ENCODE measurements around the gene MAD1L1. TPM values are rescaled to one million over a fixed set of nuclear protein-coding genes. Genes with fewer than 3 reads are reported as not detected.

Gene MAD1L1
- total and polyA plus RNA-seq, 2 of the 8 experiments (the other 6 are each of a cell fraction or from before 2014, with no cell fraction given), result 40.4 to 44.6 TPM

GRCh38 chr7:1910827-1911226, 321.9 kb downstream of the MAD1L1 start:
- no peak overlapping the region for H3K23ac ChIP-seq (ENCODE audit: insufficient read length)
- H4K8ac ChIP-seq (ENCODE audit: extremely low read depth, insufficient read depth, low read length), result no peak overlapping the region; the same call in 1 of the 2 replicates
- FAIRE-seq, result no peak
- no peak overlapping the region for H2BK120ac ChIP-seq (replicated peaks; ENCODE audit: low read depth, low read length)
- no peak overlapping the region for H2AK5ac ChIP-seq (ENCODE audit: low read depth, low read length)
- H3K27me3 ChIP-seq (replicated peaks in 1 of 4; ENCODE audit: control insufficient read depth in 3 of 4, extremely low read depth in 1 of 4, insufficient read depth in 3 of 4, low read length in 3 of 4), result no peaks in the 10 kb centered on the region
- CTCF ChIA-PET (ENCODE audit: partially characterized antibody), result interaction anchor here (4.1 kb wide), 1 partner anchor 27 kb away, joined by 21 read pairs; no protein-coding TSS in a partner anchor
- no peak overlapping the region for H2BK20ac ChIP-seq (ENCODE audit: low read length)
- H3K14ac ChIP-seq (ENCODE audit: insufficient read length), result no peak overlapping the region
- POLR2A ChIA-PET (ENCODE audit: partially characterized antibody), result no interaction called here
- DNase-seq (ENCODE audit: low read depth in 1 of 2, low spot score in 2 of 2), result no peak
- peaks cover 1 to 5% of the 10 kb centered on the region in 2 experiments for H4K20me1 ChIP-seq (replicated peaks in 1 of 2; ENCODE audit: control insufficient read depth in 1 of 2, insufficient read depth in 2 of 2, low read length in 2 of 2)
- no peaks in the 10 kb centered on the region; a peak in 1 of 7 replicates for H3K4me1 ChIP-seq (replicated peaks in 1 of 4; ENCODE audit: control insufficient read depth in 3 of 4, insufficient read depth in 4 of 4, low read length in 3 of 4)
- H4K5ac ChIP-seq (ENCODE audit: insufficient read length, low read depth, low read length), result no peak overlapping the region
- H2BK12ac ChIP-seq (ENCODE audit: low read depth, low read length), result no peak overlapping the region
- no peaks in the 10 kb centered on the region for H3K79me1 ChIP-seq (ENCODE audit: low read depth, low read length)
- H3K79me2 ChIP-seq (ENCODE audit: control insufficient read depth in 1 of 2, insufficient read depth in 2 of 2, low read length in 2 of 2), result no peaks in the 10 kb centered on the region
- H3K18ac ChIP-seq (ENCODE audit: extremely low read depth, low read length), result no peak overlapping the region
- no peak overlapping the region for H2BK15ac ChIP-seq (ENCODE audit: low read length)
- H3K9me3 ChIP-seq (ENCODE audit: insufficient read depth in 2 of 2, low read depth in 1 of 2, low read length in 1 of 2), result no peaks in the 10 kb centered on the region
- H4K91ac ChIP-seq (replicated peaks; ENCODE audit: insufficient read length, low read length), result no peak overlapping the region
- H3K56ac ChIP-seq (replicated peaks; ENCODE audit: insufficient read length, low read depth, low read length), result no peak overlapping the region
- H2BK5ac ChIP-seq (ENCODE audit: low read depth, low read length), result no peak overlapping the region; the same call in 1 of the 2 replicates
- no peak overlapping the region for H3K4me2 ChIP-seq (ENCODE audit: insufficient read depth in 1 of 2, low read depth in 2 of 2, low read length in 2 of 2)
- no peak overlapping the region for H3K4me3 ChIP-seq (ENCODE audit: extremely low read depth in 1 of 4, insufficient read depth in 2 of 4, low read depth in 3 of 4, low read length in 4 of 4)
- no peak for TF ChIP-seq SAP30 (IDR thresholded peaks at IDR 0.05; ENCODE audit: insufficient read depth, insufficient replicate concordance, low read length)
- no peak for TF ChIP-seq ASH2L (IDR thresholded peaks at IDR 0.05; ENCODE audit: low read length)
- no peak for TF ChIP-seq MAFK (IDR thresholded peaks at IDR 0.05; ENCODE audit: low read depth, low read length)
- TF ChIP-seq MAX (IDR thresholded peaks at IDR 0.05), result no peak
- TF ChIP-seq POLR2AphosphoS5 (IDR thresholded peaks at IDR 0.05; ENCODE audit: low read depth, low read length), result no peak
- no peak for TF ChIP-seq POU5F1 (IDR thresholded peaks at IDR 0.05; ENCODE audit: low read depth, low read length)
- TF ChIP-seq SIX5 (IDR thresholded peaks at IDR 0.05; ENCODE audit: low read depth, low read length), result no peak
- no peak for TF ChIP-seq RFX5 (IDR thresholded peaks at IDR 0.05; ENCODE audit: borderline replicate concordance, low read depth, low read length)
- TF ChIP-seq BCL11A (IDR thresholded peaks at IDR 0.05; ENCODE audit: low read depth in 2 of 2, low read length in 2 of 2), result no peak
- no peak for TF ChIP-seq BRCA1 (IDR thresholded peaks at IDR 0.05; ENCODE audit: low read depth, low read length)
- TF ChIP-seq SUZ12 (IDR thresholded peaks at IDR 0.05; ENCODE audit: low read length), result no peak
- no peak for TF ChIP-seq TAF1 (IDR thresholded peaks at IDR 0.05; ENCODE audit: low read depth, low read length)
- TF ChIP-seq GTF2F1 (IDR thresholded peaks at IDR 0.05; ENCODE audit: borderline replicate concordance, low read depth, low read length), result no peak
- no peak overlapping the region for H2AFZ ChIP-seq (ENCODE audit: low read length)
- H3K4ac ChIP-seq (replicated peaks; ENCODE audit: insufficient read length, low read depth, low read length), result no peak overlapping the region
- 92% methylated on average over 11 of the region's 18 CpGs; no CpG with 5 or more reads in 1 of the 2 experiments for WGBS, 2 experiments (ENCODE audit: extremely low coverage in 1 of 2, insufficient coverage in 1 of 2, insufficient read length in 1 of 2, insufficient replicate concordance in 2 of 2, low coverage in 1 of 2, low lambda C conversion rate in 2 of 2, missing lambda C conversion rate in 1 of 2)
- no peaks in the 10 kb centered on the region; a peak in 1 of 8 replicates for H3K36me3 ChIP-seq (ENCODE audit: control insufficient read depth in 2 of 4, insufficient read depth in 4 of 4, low read length in 3 of 4)
- no peak overlapping the region for H3K9ac ChIP-seq (replicated peaks in 1 of 4; ENCODE audit: extremely low read depth in 1 of 4, low read depth in 3 of 4, low read length in 3 of 4)
- H3K23me2 ChIP-seq (ENCODE audit: low read depth, low read length), result no peaks in the 10 kb centered on the region
- no peak overlapping the region for H3K27ac ChIP-seq (ENCODE audit: low read depth, low read length)
